ENCODE data around the gene STON2.
A peak's percentile ranks its signal among the peaks of the same experiment; 100 is the strongest.

Gene STON2

DNA sequence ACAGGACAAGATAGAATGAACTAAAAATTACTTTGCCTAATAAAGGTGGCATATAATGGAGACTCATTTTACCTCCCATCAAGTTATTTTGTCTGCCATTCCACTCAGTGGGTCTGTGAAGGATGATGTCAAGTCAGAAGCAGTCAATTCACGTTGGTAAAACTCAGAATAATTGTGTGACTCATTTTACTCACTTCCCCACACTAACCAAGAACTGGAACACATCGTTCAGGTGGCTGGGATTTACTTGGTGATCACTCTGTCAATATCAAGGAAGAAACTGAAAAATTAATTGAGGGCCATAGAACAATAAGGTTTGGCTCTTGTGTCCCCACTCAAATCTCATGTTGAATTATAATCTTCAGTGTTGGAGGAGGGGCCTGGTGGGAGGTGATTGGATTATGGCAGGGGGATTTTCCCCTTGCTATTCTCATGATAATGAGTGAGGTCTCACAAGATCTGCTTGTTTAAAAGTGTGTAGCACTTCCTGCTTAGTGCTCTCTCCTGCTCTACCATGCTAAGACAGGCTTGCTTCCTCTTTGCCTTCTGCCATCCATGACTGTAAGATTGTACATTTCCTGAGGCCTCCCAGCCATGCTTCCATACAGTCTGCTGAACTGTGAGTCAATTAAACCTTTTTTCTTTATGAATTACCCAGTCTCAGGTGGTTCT, 143.7 kb downstream of the STON2 start:
- H2BK15ac ChIP-seq (replicated peaks; ENCODE audit: low read depth): no peak overlapping the region
- no peak overlapping the region for H2BK5ac ChIP-seq (ENCODE audit: low read length)
- H4K5ac ChIP-seq (ENCODE audit: low read length): no peak overlapping the region
- no peaks in the 10 kb centered on the region for H3K27me3 ChIP-seq (ENCODE audit: insufficient read depth, low read length, poor library complexity)
- no peaks in the 10 kb centered on the region for H3K79me2 ChIP-seq (ENCODE audit: control insufficient read depth, insufficient read depth, low read length)
- H2AK5ac ChIP-seq (ENCODE audit: low read length): no peak overlapping the region
- DNase-seq: no peak
- no peak overlapping the region for H3K4ac ChIP-seq (ENCODE audit: low read depth, low read length)
- no peaks in the 10 kb centered on the region for H3K36me3 ChIP-seq (ENCODE audit: control insufficient read depth, insufficient read depth, low read length)
- H3K4me3 ChIP-seq (ENCODE audit: low read length): no peak overlapping the region
- no peak overlapping the region for H3K18ac ChIP-seq (ENCODE audit: low read length)
- H3K4me2 ChIP-seq (ENCODE audit: low read length): no peak overlapping the region
- no CpG with 5 or more reads among the region's 2 CpGs for WGBS (ENCODE audit: extremely low coverage, insufficient coverage, low lambda C conversion rate)
- H3K56ac ChIP-seq (ENCODE audit: low read length): no peak overlapping the region
- no peaks in the 10 kb centered on the region for H3K4me1 ChIP-seq (ENCODE audit: control insufficient read depth, low read depth, low read length)
- H4K8ac ChIP-seq (ENCODE audit: low read depth, low read length): no peak overlapping the region
- H3K79me1 ChIP-seq (ENCODE audit: low read length): no peaks in the 10 kb centered on the region
- no peak overlapping the region for H3K9ac ChIP-seq (ENCODE audit: low read length)
- H3K23ac ChIP-seq (ENCODE audit: low read length): no peak overlapping the region
- H2BK120ac ChIP-seq (ENCODE audit: low read depth, low read length): no peak overlapping the region
- H3K27ac ChIP-seq (ENCODE audit: low read depth, low read length): no peak overlapping the region

DNA sequence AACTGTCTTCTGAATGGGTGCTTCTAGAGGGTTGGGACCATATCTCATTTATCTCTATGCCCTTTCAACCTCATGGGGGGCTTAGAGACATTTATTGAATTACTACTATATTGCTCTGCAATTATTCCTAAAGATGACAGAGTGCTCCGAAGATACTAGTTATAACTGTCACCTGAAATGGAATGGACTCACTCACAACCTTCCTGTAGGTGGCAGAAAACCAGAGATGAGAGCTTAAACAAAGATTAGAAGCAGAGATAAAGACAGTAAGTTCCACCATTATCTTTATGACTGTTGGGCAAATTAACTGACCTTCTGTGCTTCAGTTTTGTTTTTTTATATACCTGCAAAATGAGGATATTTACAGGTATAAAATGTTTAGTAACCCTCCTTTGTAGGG, 147.8 kb downstream of the STON2 start:
- peak; percentile 40 for DNase-seq
- H3K79me1 ChIP-seq (ENCODE audit: low read length): no peaks in the 10 kb centered on the region
- H3K4me2 ChIP-seq (ENCODE audit: low read length): no peak overlapping the region
- no peak overlapping the region for H3K4ac ChIP-seq (ENCODE audit: low read depth, low read length)
- no peak overlapping the region for H2BK15ac ChIP-seq (replicated peaks; ENCODE audit: low read depth)
- H3K23ac ChIP-seq (ENCODE audit: low read length): no peak overlapping the region
- no peaks in the 10 kb centered on the region for H3K36me3 ChIP-seq (ENCODE audit: control insufficient read depth, insufficient read depth, low read length)
- H3K27me3 ChIP-seq (ENCODE audit: insufficient read depth, low read length, poor library complexity): no peaks in the 10 kb centered on the region
- no peak overlapping the region for H4K8ac ChIP-seq (ENCODE audit: low read depth, low read length)
- WGBS (ENCODE audit: extremely low coverage, insufficient coverage, low lambda C conversion rate): no CpG with 5 or more reads among the region's 1 CpG
- H3K79me2 ChIP-seq (ENCODE audit: control insufficient read depth, insufficient read depth, low read length): no peaks in the 10 kb centered on the region
- no peak overlapping the region for H2BK5ac ChIP-seq (ENCODE audit: low read length)
- H4K5ac ChIP-seq (ENCODE audit: low read length): no peak overlapping the region
- no peak overlapping the region for H2AK5ac ChIP-seq (ENCODE audit: low read length)
- H3K4me3 ChIP-seq (ENCODE audit: low read length): no peak overlapping the region
- no peak overlapping the region for H3K9ac ChIP-seq (ENCODE audit: low read length)
- H3K4me1 ChIP-seq (ENCODE audit: control insufficient read depth, low read depth, low read length): no peaks in the 10 kb centered on the region
- no peak overlapping the region for H3K56ac ChIP-seq (ENCODE audit: low read length)
- no peak overlapping the region for H2BK120ac ChIP-seq (ENCODE audit: low read depth, low read length)
- no peak overlapping the region for H3K27ac ChIP-seq (ENCODE audit: low read depth, low read length)
- H3K18ac ChIP-seq (ENCODE audit: low read length): no peak overlapping the region

DNA sequence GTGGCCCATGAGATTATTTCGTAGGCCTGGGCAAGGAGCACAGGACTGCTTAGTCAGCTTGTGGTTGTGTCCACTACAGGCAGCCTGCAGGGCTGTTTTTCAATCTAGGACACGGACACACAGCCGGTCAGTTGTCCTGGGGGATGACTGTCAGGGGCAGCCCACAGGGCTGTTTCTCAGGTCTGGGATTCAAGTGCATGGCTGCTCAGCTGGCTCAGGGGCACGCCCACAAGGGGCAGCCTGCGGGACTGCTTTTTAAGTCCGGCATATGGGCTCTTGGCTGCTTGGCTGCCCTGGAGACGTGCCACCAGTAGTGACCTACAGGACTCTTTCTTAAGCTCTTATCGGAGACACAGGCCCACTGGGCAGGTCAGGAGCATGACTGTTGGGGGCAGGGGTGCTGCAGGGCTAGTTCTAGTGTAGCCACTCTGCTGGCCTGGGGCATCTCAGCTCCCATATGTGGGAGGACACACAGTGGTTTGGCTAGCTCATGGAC, 152.8 kb downstream of the STON2 start:
- no peaks in the 10 kb centered on the region for H3K79me1 ChIP-seq (ENCODE audit: low read length)
- no peak overlapping the region for H4K5ac ChIP-seq (ENCODE audit: low read length)
- H3K23ac ChIP-seq (ENCODE audit: low read length): no peak overlapping the region
- H3K4me2 ChIP-seq (ENCODE audit: low read length): no peak overlapping the region
- WGBS (ENCODE audit: extremely low coverage, insufficient coverage, low lambda C conversion rate): no CpG with 5 or more reads among the region's 8 CpGs
- no peak overlapping the region for H2AK5ac ChIP-seq (ENCODE audit: low read length)
- H3K4me3 ChIP-seq (ENCODE audit: low read length): no peak overlapping the region
- no peak overlapping the region for H2BK120ac ChIP-seq (ENCODE audit: low read depth, low read length)
- H3K27ac ChIP-seq (ENCODE audit: low read depth, low read length): no peak overlapping the region
- no peak overlapping the region for H3K18ac ChIP-seq (ENCODE audit: low read length)
- no peak overlapping the region for H2BK15ac ChIP-seq (replicated peaks; ENCODE audit: low read depth)
- H2BK5ac ChIP-seq (ENCODE audit: low read length): no peak overlapping the region
- H3K4me1 ChIP-seq (ENCODE audit: control insufficient read depth, low read depth, low read length): no peaks in the 10 kb centered on the region
- no peak overlapping the region for H4K8ac ChIP-seq (ENCODE audit: low read depth, low read length)
- H3K56ac ChIP-seq (ENCODE audit: low read length): no peak overlapping the region
- no peak for DNase-seq
- no peaks in the 10 kb centered on the region for H3K36me3 ChIP-seq (ENCODE audit: control insufficient read depth, insufficient read depth, low read length)
- H3K79me2 ChIP-seq (ENCODE audit: control insufficient read depth, insufficient read depth, low read length): no peaks in the 10 kb centered on the region
- no peak overlapping the region for H3K4ac ChIP-seq (ENCODE audit: low read depth, low read length)
- H3K27me3 ChIP-seq (ENCODE audit: insufficient read depth, low read length, poor library complexity): no peaks in the 10 kb centered on the region
- no peak overlapping the region for H3K9ac ChIP-seq (ENCODE audit: low read length)

DNA sequence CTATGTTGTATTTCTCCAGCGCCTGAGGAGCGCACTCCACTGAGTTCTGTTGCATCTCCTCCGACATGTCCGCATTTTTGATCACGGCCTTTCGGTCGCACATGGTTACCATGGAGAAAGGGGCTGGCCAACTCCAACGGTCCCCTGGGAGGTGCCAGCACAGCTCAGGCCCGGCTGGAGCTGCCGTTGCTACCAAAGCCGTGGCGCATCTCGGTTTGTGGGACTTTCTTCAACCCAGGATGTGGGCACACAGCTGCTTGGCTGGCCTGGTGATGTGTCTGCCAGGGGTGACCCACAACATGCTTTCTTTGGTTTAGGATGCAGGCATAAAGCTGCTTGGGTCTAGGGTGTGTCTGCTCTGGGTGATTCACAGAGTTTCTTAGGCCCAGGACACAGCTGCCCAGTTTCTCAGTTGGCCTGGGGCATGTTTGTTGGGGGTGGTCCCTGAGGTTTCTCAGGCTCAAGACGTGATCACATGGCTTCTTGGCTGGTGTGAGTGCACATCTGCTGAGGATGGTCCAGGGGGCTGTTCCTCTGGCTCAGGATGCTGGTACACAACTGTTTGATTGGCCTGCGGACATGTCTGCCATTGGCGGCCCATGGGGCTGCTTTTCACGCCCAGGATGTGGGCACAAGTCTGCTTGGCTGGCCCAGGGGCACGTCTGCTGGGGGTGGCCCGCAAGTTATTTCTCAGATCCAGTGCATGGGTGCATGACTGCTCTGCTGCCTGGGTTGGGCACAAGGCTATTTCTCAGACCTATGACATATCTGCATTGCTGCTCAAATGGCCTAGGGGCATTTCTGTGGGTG, 153.5 kb downstream of the STON2 start:
- Histone ChIP-seq H3K56ac (ENCODE audit: low read length) (no peak overlapping the region), H3K79me2 (ENCODE audit: control insufficient read depth, insufficient read depth, low read length) (no peaks in the 10 kb centered on the region), H3K4me2 (ENCODE audit: low read length) (no peak overlapping the region), H3K9ac (ENCODE audit: low read length) (no peak overlapping the region), H4K8ac (ENCODE audit: low read depth, low read length) (no peak overlapping the region), H2BK15ac (replicated peaks; ENCODE audit: low read depth) (no peak overlapping the region), H3K4me1 (ENCODE audit: control insufficient read depth, low read depth, low read length) (no peaks in the 10 kb centered on the region), H3K4ac (ENCODE audit: low read depth, low read length) (no peak overlapping the region), H3K4me3 (ENCODE audit: low read length) (no peak overlapping the region), H3K18ac (ENCODE audit: low read length) (no peak overlapping the region), H2BK120ac (ENCODE audit: low read depth, low read length) (no peak overlapping the region), H3K36me3 (ENCODE audit: control insufficient read depth, insufficient read depth, low read length) (no peaks in the 10 kb centered on the region), H3K27ac (ENCODE audit: low read depth, low read length) (no peak overlapping the region), H2AK5ac (ENCODE audit: low read length) (no peak overlapping the region), H2BK5ac (ENCODE audit: low read length) (no peak overlapping the region), H3K23ac (ENCODE audit: low read length) (no peak overlapping the region), H3K27me3 (ENCODE audit: insufficient read depth, low read length, poor library complexity) (no peaks in the 10 kb centered on the region), H4K5ac (ENCODE audit: low read length) (no peak overlapping the region), H3K79me1 (ENCODE audit: low read length) (no peaks in the 10 kb centered on the region)
- no peak for DNase-seq
- no CpG with 5 or more reads among the region's 19 CpGs for WGBS (ENCODE audit: extremely low coverage, insufficient coverage, low lambda C conversion rate)

DNA sequence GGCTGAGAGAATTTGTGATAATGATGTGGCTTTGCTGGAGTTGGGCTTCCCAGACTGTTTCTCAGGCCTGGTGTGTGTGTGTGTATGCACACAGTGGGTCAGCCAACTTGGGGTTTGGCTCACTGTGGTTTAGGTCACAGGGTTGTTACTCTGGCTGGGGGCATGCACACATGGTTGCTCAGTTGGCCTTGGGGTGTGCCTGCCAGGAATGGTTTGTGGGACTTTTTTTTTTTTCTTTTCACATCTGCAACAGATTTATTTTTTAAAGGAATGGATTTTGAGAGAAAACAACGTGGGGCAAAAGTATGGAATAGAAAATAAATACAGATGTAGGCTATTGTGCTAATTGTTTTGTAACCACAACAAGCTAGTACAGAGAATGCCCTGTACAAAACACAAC, 154.4 kb downstream of the STON2 start:
- Histone ChIP-seq H3K36me3 (ENCODE audit: control insufficient read depth, insufficient read depth, low read length) (no peaks in the 10 kb centered on the region), H4K5ac (ENCODE audit: low read length) (no peak overlapping the region), H2BK120ac (ENCODE audit: low read depth, low read length) (no peak overlapping the region), H4K8ac (ENCODE audit: low read depth, low read length) (no peak overlapping the region), H3K79me2 (ENCODE audit: control insufficient read depth, insufficient read depth, low read length) (no peaks in the 10 kb centered on the region), H3K4me2 (ENCODE audit: low read length) (no peak overlapping the region), H3K9ac (ENCODE audit: low read length) (no peak overlapping the region), H3K56ac (ENCODE audit: low read length) (no peak overlapping the region), H3K27ac (ENCODE audit: low read depth, low read length) (no peak overlapping the region), H3K27me3 (ENCODE audit: insufficient read depth, low read length, poor library complexity) (no peaks in the 10 kb centered on the region), H2BK15ac (replicated peaks; ENCODE audit: low read depth) (no peak overlapping the region), H3K4me1 (ENCODE audit: control insufficient read depth, low read depth, low read length) (no peaks in the 10 kb centered on the region), H3K18ac (ENCODE audit: low read length) (no peak overlapping the region), H3K4me3 (ENCODE audit: low read length) (no peak overlapping the region), H3K23ac (ENCODE audit: low read length) (no peak overlapping the region), H3K79me1 (ENCODE audit: low read length) (no peaks in the 10 kb centered on the region), H3K4ac (ENCODE audit: low read depth, low read length) (no peak overlapping the region), H2BK5ac (ENCODE audit: low read length) (no peak overlapping the region), H2AK5ac (ENCODE audit: low read length) (no peak overlapping the region)
- WGBS (ENCODE audit: extremely low coverage, insufficient coverage, low lambda C conversion rate): no CpG with 5 or more reads among the region's 1 CpG
- DNase-seq: no peak

Data from mesendoderm (in vitro differentiated cells).